Activated naive CD4-positive, alpha-beta T cell treated with anti-CD3 and anti-CD28 coated beads, Interleukin-2, amount 10 ng/mL, durations not matched to agents 7 days and 5 days (primary cell): ENCODE measurements around the gene STAP2.

Experiments
- CTCF ChIA-PET: fragments of 350-600 bp; sonication (Branson Sonifier 250); formaldehyde crosslinking; loops from one replicate; lab custom pipeline; 2021; ENCODE audit warnings: antibody characterized with exemption; lab: Charles Lee
- DNase-seq: peaks from one replicate; pipeline ENCODE4 v3.0.0-alpha.2; 2020
- H3K27ac Mint-ChIP-seq: one replicate; pipeline ENCODE4 v1.8.0; 2021; ENCODE audit warnings: mild to moderate bottlenecking, moderate library complexity, mixed read lengths
- H3K27me3 Mint-ChIP-seq: one replicate; pipeline ENCODE4 v1.8.0; 2021; ENCODE audit warnings: mild to moderate bottlenecking, mixed read lengths
- H3K36me3 Mint-ChIP-seq: one replicate; pipeline ENCODE4 v1.8.0; 2021; ENCODE audit warnings: mixed read lengths
- H3K4me1 Mint-ChIP-seq: one replicate; pipeline ENCODE4 v1.8.0; 2021; ENCODE audit warnings: mixed read lengths
- H3K4me3 Mint-ChIP-seq: one replicate; pipeline ENCODE4 v1.8.0; 2021; ENCODE audit warnings: mild to moderate bottlenecking, moderate library complexity, mixed read lengths
- H3K9me3 Mint-ChIP-seq: one replicate; pipeline ENCODE4 v1.8.0; 2021; ENCODE audit warnings: mixed read lengths

The STAP2 gene

DNA sequence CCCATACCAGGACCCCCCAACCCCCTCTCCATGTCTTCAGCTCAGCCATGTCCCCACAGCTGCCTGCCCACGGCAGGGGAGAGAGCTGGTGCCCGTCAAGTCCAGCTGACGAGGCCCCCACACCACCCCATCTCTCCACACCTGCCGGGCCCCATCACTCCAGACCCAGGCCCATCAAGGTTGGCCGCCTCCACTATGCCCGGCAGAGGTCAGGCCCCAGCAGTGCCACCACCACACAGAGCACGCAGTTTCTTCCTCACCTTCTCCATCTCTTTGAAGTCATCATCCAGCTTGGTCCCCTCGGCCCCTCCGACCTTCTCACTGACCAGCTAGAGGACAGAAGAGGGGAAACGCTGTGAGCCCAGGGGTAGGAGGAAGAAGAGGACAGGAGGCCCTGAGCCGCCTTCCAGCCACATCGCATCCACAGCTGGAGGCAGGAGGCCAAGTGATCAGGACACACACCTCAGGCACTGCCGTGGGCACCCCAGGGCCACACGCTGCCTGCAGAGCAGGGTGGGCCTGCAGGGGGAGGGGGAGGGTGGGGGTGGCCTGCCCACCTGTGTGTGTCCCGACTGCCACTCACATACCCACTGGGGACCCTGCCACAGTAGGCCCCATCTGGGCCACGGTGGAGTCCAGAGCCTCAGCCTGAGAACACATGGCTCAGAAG, 28.2 kb upstream of the STAP2 start:
- peak overlapping the region; percentile 97 for H3K27ac Mint-ChIP-seq
- no peak overlapping the region for H3K4me3 Mint-ChIP-seq
- DNase-seq: no peak
- H3K9me3 Mint-ChIP-seq: no peaks in the 10 kb centered on the region
- no peaks in the 10 kb centered on the region for H3K27me3 Mint-ChIP-seq
- CTCF ChIA-PET: interaction anchor here (1.8 to 4.1 kb wide), 2 partner anchors 14 to 34 kb away, joined by 5 to 16 read pairs; partner anchors contain the start of gene SH3GL1
- peaks cover 51% of the 10 kb centered on the region for H3K4me1 Mint-ChIP-seq
- H3K36me3 Mint-ChIP-seq: peaks cover 27% of the 10 kb centered on the region

DNA sequence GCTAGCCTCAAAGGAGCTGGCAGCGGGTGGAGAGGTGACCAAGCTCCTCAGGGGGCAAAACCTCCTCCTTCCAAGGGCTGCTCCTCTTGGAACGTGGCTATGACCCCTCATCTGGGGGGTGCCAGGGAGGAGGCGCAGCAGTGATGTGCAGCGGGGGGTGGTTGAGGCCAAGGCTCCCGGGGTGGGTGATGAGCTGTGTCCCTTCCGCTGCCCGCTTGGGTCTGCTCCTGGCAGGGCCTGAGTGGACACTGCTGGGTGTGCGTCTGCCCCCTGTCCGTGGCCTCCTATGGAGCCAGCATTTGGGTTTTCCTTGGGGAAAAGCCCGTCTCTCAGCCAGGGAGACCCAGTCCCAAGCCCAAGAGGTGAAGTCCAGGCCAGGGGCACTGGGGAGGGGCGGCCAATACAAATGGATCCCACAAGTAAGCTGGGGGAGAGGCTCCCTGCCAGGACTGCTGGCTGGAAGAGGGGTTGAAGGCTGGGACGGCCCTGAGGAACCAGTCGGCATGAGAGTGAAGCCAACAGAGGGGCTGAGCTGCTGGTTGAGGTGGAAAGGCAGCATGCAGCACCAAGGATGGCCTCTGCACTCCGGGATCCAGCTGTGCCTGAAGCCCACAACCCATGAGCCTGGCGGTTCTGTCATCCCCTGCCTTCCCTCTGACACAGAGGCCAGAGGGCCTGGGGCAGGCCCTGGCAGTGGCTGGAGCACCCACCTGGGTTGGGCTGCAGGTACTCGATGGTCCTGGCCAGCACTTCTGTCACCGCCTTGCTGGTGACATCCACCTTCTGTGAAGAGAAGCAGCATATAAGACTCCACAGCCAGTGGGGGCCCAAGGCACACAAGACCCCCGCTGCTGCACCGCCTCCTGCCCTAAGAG, 27.4 kb upstream of the STAP2 start:
- peak overlapping the region; percentile 71 for H3K27ac Mint-ChIP-seq
- H3K9me3 Mint-ChIP-seq: no peaks in the 10 kb centered on the region
- H3K27me3 Mint-ChIP-seq: no peaks in the 10 kb centered on the region

DNA sequence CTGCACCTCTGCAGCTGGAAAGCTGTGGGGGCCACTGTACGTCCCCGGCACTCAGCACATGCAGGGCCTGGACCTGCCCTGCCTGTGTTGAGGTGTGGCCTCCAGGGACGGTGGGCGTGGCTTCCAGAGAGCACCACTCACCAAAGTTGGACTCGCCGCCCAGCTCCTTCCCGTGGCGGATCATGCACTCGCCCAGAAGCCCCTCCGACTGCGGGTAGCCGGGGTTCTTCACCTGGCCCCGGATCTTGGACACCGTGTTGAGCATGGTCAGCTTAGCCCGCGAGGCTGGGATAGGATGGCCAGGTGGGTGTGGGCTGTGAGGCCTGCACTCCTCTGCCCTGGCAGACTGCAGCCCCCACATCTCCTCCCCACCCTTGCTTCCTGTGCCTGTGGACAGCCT, 26.7 kb upstream of the STAP2 start:
- CTCF ChIA-PET: interaction anchor here (0.9 to 4.1 kb wide), 3 partner anchors 13 to 98 kb away, joined by 3 to 16 read pairs (median 5); partner anchors contain the start of gene SH3GL1
- Mint-ChIP-seq H3K4me3 (no peak overlapping the region), H3K27me3 (no peaks in the 10 kb centered on the region), H3K27ac (no peak overlapping the region), H3K4me1 (peaks cover 37% of the 10 kb centered on the region), H3K9me3 (no peaks in the 10 kb centered on the region), H3K36me3 (peaks cover 27% of the 10 kb centered on the region)
- no peak for DNase-seq

More for the DNA sequence above, 27.4 kb upstream of the STAP2 start:
- Mint-ChIP-seq H3K4me3 (no peak overlapping the region), H3K4me1 (peaks cover 44% of the 10 kb centered on the region), H3K36me3 (peaks cover 25% of the 10 kb centered on the region)
- no peak for DNase-seq
- CTCF ChIA-PET: interaction anchor here (1.8 to 4.1 kb wide), 2 partner anchors 13 to 34 kb away, joined by 5 to 16 read pairs; partner anchors contain the start of gene SH3GL1

DNA sequence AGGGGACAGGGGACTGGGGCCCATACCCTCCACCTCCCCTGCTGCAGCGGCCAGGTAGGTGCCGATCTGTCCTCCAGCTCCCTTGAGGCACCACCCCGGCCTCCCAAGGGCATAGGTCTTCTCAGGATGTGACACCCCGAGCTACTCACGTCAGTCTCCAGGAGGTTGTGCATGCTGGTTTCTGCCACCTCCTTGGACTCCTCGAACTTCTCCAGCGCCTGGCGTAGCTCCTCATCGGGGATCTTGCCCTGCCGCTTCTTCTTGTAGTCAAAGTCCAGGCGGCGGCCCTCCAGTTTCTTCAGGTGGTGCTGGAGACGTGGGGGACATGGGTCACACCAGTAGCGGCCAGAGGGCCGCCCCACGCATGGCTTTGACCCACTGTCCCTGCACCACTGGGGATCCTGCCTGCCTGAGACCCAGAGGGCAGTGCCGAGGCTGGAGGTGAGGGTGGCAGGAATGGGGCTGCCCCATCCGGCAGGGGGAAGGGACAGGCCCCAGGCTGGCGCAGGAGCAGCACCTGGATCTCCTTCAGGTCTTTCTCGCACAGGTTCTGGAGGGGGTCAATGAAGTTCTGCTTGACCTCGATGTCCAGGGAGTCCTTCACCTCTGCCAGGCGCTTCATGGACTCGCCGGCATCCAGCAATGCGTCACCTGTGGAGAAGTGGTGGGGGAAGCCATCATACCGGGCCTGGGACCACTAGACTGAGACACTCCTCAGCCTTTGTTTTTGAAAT, 25.1 kb upstream of the STAP2 start:
- no peak overlapping the region for H3K4me3 Mint-ChIP-seq
- H3K27ac Mint-ChIP-seq: no peak overlapping the region
- peaks cover 23% of the 10 kb centered on the region for H3K4me1 Mint-ChIP-seq
- H3K9me3 Mint-ChIP-seq: no peaks in the 10 kb centered on the region
- DNase-seq: no peak
- peaks cover 34% of the 10 kb centered on the region for H3K36me3 Mint-ChIP-seq
- H3K27me3 Mint-ChIP-seq: no peaks in the 10 kb centered on the region
- CTCF ChIA-PET: interaction anchor here (0.9 to 4.1 kb wide), 3 partner anchors 11 to 97 kb away, joined by 5 to 16 read pairs (median 8); partner anchors contain the start of gene SH3GL1

DNA sequence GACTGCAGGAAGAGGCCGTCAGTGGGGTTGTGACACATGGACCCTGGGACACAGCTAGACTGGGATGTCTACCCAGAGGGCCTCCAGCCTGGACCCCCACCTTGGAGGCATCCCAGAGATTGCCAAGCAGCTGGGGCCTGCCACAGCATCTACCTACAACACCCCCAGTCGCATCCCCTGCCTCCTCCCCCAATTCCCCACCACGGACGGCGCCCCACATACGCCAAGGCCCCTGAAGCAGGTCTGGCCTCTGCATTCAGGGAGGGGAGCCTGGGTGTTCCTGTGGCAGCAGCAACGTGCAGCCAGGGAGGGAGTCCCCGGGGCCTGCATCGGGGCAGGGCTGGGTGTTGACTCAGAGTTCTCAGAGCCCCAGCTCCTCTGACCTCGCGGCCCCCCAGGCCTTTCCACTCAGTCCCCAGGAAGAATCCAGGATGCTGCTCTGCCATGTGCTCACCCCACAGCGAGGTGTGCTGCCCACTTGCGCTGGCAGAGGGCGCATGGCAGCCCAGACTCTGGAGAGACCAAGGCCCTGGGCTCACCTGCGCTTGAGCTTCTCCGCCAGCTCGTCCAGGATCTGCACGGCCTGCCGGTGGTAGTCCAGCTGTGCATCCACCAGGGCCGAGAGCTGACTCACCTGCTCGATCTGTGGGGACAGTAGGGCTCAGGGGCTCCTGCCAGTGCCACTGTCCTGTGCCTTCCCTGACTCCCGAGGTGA, 24.4 kb upstream of the STAP2 start:
- CTCF ChIA-PET: interaction anchor here (0.9 to 1.5 kb wide), 2 partner anchors 38 to 96 kb away, joined by 5 to 8 read pairs; partner anchors contain the start of gene SH3GL1
- Mint-ChIP-seq H3K36me3 (peaks cover 30% of the 10 kb centered on the region), H3K27me3 (no peaks in the 10 kb centered on the region), H3K4me3 (no peak overlapping the region), H3K4me1 (peaks cover 15% of the 10 kb centered on the region), H3K9me3 (no peaks in the 10 kb centered on the region), H3K27ac (no peak overlapping the region)
- DNase-seq: no peak

DNA sequence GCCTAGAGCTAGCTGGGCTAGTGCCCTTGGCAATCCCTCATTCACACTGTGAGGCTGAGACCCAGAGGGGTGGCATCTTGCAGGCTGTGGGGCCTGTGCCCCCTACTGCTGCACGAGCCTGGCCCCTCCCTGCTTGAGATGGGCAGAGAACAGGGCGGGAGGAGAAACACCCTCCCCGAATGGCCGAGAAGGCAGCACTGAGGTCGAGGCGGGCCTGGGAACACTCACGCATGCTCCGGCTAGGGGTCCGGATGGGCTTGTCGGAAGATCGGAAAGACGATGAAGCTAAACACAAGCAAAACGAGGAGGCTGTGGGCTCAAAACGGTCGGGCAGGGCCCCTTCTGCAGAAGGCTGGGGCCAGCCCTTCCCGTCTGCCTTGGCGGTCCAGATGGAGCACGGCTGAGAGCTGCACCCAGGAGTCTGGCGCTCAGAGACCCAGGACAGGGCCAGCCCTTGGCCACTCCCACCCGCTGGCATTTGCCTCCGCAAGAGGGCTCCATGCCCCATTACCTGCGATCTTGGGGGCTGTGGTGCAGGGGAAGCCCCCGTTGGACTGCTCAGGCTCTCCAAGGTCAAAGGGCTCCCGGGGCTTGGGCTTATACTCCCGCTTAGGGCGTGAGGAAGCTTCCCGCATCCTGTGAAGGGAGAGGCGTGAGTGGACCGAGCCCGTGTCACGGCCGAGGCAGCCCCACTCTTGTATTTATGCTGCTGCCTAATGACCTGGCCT, 23.6 kb upstream of the STAP2 start:
- peaks cover 8% of the 10 kb centered on the region for H3K4me1 Mint-ChIP-seq
- no peak for DNase-seq
- H3K27ac Mint-ChIP-seq: peak overlapping the region; percentile 11
- peaks cover 28% of the 10 kb centered on the region for H3K36me3 Mint-ChIP-seq
- H3K9me3 Mint-ChIP-seq: no peaks in the 10 kb centered on the region
- peaks cover 4% of the 10 kb centered on the region for H3K27me3 Mint-ChIP-seq
- H3K4me3 Mint-ChIP-seq: no peak overlapping the region
- CTCF ChIA-PET: interaction anchor here (0.7 to 0.9 kb wide), 2 partner anchors 38 to 95 kb away, joined by 3 to 5 read pairs; partner anchors contain the start of gene SH3GL1

DNA sequence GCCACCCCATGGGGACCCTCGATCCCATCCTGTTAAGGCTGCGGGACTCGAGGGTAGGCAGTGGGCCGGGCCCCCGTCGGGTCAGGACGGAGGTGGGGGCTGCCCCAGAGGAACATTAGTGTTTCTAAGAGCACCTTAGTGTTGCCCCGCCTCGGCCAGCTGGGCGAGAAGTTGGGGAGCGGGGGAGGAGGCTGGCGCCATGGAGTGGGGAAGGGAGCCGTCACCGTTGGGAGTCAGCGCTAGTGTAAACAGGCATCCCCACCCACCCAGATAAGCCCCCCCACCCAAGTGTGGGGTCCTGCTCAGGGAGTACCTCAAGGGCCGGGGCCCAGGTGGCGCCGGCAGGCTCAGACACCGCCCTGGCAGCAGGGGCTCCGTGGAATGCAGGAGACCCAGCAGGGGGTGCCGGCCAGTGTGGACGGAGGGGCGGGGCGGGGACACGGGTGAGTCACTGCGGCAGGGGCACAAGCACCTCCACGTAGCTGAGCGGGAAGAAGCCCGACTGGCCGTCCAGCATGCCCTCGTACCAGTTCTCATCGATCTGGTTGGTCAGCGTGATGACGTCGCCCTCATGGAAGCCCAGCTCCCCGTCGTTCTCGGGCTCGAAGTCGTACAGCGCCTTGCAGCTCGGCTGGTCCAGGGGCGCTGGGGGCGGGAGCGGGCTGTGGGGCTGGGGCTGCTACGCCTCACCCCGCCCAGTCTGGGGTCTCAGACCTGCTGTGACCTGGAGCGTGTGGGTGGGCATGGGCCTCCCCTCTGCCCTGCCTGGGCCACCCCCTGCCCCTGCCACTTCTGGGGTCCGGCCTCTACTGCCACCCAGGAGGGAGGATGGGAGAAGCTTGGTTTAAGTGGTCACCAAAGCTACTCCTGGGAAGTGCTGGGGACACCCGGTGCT, 22.8 kb upstream of the STAP2 start:
- DNase-seq: no peak
- H3K27ac Mint-ChIP-seq: no peak overlapping the region
- H3K9me3 Mint-ChIP-seq: no peaks in the 10 kb centered on the region
- CTCF ChIA-PET: interaction anchor here (0.5 to 1.2 kb wide), 3 partner anchors 9 to 94 kb away, joined by 3 to 5 read pairs (median 3); no protein-coding TSS in a partner anchor
- peaks cover under 1% of the 10 kb centered on the region for H3K4me1 Mint-ChIP-seq
- H3K4me3 Mint-ChIP-seq: no peak overlapping the region
- peaks cover 26% of the 10 kb centered on the region for H3K36me3 Mint-ChIP-seq
- peaks cover 4% of the 10 kb centered on the region for H3K27me3 Mint-ChIP-seq

DNA sequence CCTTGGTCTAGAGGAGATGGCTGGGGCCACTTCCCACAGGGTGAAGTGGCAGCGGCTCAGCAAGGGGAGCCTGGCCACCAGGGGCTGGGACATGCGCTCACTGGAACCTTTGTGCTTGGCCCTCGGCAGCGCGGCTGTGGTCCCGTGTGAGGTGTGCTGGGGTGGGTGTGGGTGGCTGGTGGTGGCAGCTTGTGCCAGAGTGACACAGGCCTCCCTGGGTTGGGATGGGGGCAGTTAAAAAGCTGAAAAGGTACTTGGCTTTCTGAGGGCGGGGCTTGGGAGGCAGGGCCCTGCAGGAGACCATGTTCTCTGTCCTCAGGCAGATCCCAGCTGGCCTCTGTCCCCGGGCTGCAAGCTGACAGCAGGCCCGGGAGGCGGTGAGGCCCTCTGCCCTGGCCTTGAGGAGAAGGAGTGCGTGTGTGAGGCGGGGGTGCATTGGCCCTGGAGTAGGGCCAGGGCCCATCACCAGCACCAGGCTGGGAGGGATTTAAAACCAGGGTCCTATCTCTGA, 22.1 kb upstream of the STAP2 start:
- Mint-ChIP-seq H3K9me3 (no peaks in the 10 kb centered on the region), H3K36me3 (peaks cover 28% of the 10 kb centered on the region), H3K27ac (peak overlapping the region; percentile 69), H3K4me3 (no peak overlapping the region), H3K27me3 (peaks cover 4% of the 10 kb centered on the region), H3K4me1 (no peaks in the 10 kb centered on the region)
- CTCF ChIA-PET: interaction anchor here (0.5 to 1.2 kb wide), 2 partner anchors 8 to 16 kb away, joined by 3 to 5 read pairs; no protein-coding TSS in a partner anchor
- no peak for DNase-seq

DNA sequence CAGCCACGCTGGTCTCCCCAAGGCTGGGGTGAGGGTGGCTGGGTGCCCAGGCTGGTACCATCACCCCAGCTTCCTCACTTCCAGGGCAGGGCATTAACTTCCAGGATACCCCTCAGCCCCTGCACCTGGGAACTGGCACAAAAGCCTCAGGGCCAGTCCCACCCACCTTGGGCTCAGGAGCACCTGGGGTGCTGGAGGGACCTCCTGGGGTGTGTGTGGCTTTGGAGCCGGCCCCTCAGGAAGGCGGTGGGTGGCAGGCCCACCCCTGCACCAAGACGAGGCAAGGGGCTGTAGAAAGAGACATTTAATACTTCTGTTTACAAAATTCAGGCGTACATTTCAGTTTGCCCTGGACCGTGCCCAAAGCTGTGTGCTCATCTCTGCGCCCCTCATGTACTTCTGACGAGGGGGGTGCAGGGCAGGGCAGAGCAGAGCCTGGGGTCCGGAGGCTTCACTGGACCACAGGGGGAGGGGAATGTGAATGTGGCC, 21.5 kb upstream of the STAP2 start:
- peak overlapping the region; percentile 69 for H3K27ac Mint-ChIP-seq
- no peaks in the 10 kb centered on the region for H3K4me1 Mint-ChIP-seq
- peaks cover 28% of the 10 kb centered on the region for H3K36me3 Mint-ChIP-seq

DNA sequence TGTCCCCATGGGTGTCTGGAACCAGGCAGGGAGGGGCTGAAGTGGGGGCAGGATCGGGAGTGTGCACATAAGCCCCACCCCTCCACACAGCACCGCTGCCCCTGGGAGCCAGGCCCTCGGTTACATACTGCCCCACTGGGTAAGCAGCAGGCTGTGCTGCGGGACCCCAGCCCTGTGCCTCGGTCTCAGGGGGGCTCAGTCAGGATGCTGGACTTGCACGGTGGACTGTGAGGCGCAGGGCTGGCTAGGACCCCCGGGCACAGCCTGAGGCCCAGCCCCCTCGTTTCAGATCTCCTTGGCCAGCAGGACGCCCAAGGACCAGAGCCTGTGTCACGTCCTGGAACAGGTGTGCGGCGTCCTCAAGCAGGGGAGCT, 21.0 kb upstream of the STAP2 start:
- Mint-ChIP-seq H3K27me3 (peaks cover 4% of the 10 kb centered on the region), H3K36me3 (peaks cover 25% of the 10 kb centered on the region), H3K4me3 (no peak overlapping the region), H3K27ac (no peak overlapping the region), H3K9me3 (no peaks in the 10 kb centered on the region), H3K4me1 (no peaks in the 10 kb centered on the region)
- CTCF ChIA-PET: interaction anchor here (0.8 kb wide), 1 partner anchor 41 kb away, joined by 3 read pairs; the partner anchor contains the start of gene SH3GL1
- no peak for DNase-seq

More for the DNA sequence above, 21.5 kb upstream of the STAP2 start:
- DNase-seq: no peak
- no peaks in the 10 kb centered on the region for H3K9me3 Mint-ChIP-seq
- CTCF ChIA-PET: no interaction called here
- no peak overlapping the region for H3K4me3 Mint-ChIP-seq
- peaks cover 4% of the 10 kb centered on the region for H3K27me3 Mint-ChIP-seq

DNA sequence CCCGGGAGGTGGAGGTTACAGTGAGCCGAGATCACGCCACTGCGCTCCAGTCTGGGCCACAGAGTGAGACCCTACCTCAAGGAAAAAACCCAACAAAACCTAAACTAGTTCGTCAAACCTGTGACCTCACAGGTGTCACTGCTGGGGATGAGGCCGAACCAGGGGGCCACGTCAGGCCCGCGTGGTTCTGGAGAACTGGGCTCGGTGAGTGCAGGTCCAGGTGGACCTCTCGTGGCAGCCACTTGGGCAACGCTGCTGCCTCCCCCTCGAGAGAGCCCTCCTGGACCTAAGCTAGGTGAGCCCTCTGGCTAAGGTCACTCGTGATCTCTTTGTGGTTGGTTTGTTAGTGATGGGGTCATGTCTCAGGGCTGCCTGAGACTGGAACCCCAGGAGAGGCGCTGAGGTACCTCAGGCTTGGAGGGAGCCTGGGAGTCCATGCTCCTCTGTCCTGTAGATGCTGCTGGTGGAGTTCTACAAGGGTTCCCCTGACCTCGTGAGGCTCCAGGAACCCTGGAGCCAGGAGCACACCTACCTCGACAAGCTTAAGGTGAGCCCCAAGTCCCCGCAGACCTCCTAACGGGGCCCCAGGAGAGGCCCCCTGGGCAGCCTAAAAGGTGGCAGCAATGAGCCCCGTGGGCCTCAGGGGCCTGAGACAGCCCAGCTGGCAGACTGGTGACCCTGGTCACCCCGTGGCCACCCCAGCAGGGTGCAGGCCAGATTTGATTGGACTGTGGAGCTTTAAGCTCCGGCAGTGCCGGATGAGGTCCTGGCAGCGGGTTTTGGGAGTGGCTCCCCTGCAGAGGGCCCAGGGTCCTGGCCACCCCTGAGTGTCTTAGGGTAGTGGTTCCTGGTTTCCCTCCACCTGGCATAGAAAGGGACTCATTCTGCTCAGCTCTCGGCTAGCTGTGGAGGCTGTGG, 20.3 kb upstream of the STAP2 start:
- H3K4me3 Mint-ChIP-seq: no peak overlapping the region
- peaks cover 24% of the 10 kb centered on the region for H3K36me3 Mint-ChIP-seq
- CTCF ChIA-PET: interaction anchor here (0.8 to 3.0 kb wide), 2 partner anchors 41 to 92 kb away, joined by 3 to 16 read pairs; partner anchors contain the start of gene SH3GL1
- H3K4me1 Mint-ChIP-seq: no peaks in the 10 kb centered on the region
- DNase-seq: no peak
- peaks cover 4% of the 10 kb centered on the region for H3K27me3 Mint-ChIP-seq
- no peaks in the 10 kb centered on the region for H3K9me3 Mint-ChIP-seq
- H3K27ac Mint-ChIP-seq: peak overlapping the region; percentile 79
